ENCODE data around the gene RAB40AL.

DNA sequence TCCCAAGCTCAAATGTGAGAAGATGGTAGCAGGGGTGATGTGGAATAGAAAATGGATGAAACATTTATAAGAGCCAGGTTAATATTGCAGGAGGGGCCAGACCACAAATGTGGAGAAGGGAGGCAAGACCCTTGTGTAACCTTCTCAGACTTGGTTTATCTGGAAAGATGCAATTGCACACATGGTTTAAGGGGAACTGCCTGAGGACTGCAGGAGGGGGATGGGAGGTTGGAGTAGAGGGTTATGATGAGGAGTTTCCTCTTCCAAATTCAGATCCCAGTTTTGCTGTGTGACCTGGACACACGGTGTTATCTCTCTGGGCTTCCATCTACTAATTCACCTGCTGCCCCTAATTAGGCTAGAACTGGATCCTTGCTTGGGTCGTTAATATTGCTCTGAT lies 46.1 kb downstream of the RAB40AL start:
- TF ChIP-seq POLR2A (IDR thresholded peaks at IDR 0.05): no peak
- TF ChIP-seq, protein P1, sequence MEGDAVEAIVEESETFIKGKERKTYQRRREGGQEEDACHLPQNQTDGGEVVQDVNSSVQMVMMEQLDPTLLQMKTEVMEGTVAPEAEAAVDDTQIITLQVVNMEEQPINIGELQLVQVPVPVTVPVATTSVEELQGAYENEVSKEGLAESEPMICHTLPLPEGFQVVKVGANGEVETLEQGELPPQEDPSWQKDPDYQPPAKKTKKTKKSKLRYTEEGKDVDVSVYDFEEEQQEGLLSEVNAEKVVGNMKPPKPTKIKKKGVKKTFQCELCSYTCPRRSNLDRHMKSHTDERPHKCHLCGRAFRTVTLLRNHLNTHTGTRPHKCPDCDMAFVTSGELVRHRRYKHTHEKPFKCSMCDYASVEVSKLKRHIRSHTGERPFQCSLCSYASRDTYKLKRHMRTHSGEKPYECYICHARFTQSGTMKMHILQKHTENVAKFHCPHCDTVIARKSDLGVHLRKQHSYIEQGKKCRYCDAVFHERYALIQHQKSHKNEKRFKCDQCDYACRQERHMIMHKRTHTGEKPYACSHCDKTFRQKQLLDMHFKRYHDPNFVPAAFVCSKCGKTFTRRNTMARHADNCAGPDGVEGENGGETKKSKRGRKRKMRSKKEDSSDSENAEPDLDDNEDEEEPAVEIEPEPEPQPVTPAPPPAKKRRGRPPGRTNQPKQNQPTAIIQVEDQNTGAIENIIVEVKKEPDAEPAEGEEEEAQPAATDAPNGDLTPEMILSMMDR (IDR thresholded peaks at IDR 0.05): no peak

Data from testis (tissue), 2 donors.